ENCODE data around the gene KCNE1.

KCNE1 gene

DNA sequence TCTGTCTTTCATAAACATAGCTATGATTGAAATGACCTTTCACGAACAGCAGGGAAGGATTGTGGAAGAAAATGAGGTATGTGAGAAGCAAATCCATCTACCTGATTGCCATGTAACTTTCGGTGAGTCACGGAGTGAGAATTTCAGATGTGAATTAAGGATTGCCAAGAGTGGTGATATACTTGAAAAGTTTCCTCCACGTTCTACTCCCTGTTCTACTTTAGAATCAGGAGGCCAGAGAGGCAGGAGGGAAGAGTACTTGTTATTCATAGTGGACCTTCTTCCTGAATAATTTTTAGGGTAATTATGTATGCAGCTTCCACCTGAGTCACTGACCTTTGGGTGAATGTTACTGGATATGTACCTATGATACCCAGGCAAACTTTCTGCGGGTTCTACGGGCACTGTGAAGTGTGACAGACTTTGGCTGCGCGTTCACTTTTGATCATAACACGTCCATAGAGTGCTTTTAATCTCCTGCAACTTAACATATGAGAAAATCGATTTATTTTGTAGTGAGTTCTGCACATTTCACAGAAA, 2.6 kb upstream of the KCNE1 start:
- Mint-ChIP-seq H3K9me3 (no peaks in the 10 kb centered on the region), H3K27ac (no peak overlapping the region), H3K4me1 (no peaks in the 10 kb centered on the region), H3K27me3 (ENCODE audit: low read depth) (no peaks in the 10 kb centered on the region), H3K4me3 (no peak overlapping the region), H3K36me3 (ENCODE audit: low read depth) (peaks cover 14% of the 10 kb centered on the region)
- TF ChIP-seq, protein P1, sequence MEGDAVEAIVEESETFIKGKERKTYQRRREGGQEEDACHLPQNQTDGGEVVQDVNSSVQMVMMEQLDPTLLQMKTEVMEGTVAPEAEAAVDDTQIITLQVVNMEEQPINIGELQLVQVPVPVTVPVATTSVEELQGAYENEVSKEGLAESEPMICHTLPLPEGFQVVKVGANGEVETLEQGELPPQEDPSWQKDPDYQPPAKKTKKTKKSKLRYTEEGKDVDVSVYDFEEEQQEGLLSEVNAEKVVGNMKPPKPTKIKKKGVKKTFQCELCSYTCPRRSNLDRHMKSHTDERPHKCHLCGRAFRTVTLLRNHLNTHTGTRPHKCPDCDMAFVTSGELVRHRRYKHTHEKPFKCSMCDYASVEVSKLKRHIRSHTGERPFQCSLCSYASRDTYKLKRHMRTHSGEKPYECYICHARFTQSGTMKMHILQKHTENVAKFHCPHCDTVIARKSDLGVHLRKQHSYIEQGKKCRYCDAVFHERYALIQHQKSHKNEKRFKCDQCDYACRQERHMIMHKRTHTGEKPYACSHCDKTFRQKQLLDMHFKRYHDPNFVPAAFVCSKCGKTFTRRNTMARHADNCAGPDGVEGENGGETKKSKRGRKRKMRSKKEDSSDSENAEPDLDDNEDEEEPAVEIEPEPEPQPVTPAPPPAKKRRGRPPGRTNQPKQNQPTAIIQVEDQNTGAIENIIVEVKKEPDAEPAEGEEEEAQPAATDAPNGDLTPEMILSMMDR (IDR thresholded peaks at IDR 0.05; ENCODE audit: unreplicated experiment in 3 of 3), result no peak

DNA sequence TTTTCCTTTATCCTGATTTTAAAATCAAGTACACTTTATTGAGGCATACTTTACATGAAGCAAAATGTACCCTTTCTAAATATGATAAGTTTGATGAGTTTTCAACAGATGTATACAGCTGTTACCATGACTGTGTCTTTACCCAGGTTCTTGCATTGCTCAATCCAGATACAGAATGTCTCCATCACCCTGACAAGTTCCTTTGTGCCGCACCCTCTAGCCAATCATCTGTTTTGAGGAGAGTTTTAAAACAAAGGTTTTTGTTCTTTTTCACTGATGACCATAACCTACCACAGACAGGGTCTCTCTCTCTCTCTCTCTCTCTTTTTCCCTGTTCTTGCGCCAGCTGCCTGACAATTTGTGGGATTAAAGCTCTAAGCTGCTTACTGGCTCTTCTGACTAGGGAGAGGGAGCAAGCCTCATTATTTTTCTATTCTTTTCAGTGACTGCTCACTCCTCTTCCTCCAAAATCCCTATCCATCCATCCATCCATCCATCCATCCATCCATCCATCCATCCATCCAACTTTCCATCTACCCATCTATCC, 1.2 kb upstream of the KCNE1 start:
- TF ChIP-seq, protein P1 (IDR thresholded peaks at IDR 0.05; ENCODE audit: unreplicated experiment in 3 of 3), result no peak
- Mint-ChIP-seq H3K9me3 (no peaks in the 10 kb centered on the region), H3K27ac (no peak overlapping the region), H3K36me3 (ENCODE audit: low read depth) (peaks cover 14% of the 10 kb centered on the region), H3K27me3 (ENCODE audit: low read depth) (no peaks in the 10 kb centered on the region), H3K4me1 (no peaks in the 10 kb centered on the region), H3K4me3 (no peak overlapping the region)

DNA sequence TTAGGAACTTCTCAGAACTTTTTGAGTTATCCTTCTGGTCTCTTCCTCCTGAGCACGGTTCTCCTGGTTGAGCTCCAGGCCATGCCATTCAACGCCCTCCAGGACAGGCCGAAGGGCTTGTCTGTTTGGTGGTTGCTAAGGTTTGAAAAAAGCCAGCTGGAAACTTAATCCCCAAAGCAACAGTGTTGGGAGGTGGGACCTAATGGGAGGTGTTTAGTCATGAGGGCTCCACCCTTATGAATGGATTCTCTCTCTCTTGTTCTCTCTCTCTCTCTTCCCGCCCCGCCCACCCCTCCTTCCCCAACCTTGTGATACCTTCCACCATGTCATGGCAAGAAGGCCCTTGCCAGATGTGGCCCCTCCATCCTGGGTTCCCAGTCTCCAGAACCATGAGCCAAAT, 829 bp downstream of the KCNE1 start:
- no peak overlapping the region for H3K27ac Mint-ChIP-seq
- TF ChIP-seq, protein P1 (IDR thresholded peaks at IDR 0.05; ENCODE audit: unreplicated experiment in 3 of 3), result no peak
- peaks cover 5% of the 10 kb centered on the region for H3K27me3 Mint-ChIP-seq (ENCODE audit: low read depth)
- H3K4me3 Mint-ChIP-seq, result no peak overlapping the region
- H3K4me1 Mint-ChIP-seq, result no peaks in the 10 kb centered on the region
- no peaks in the 10 kb centered on the region for H3K9me3 Mint-ChIP-seq
- H3K36me3 Mint-ChIP-seq (ENCODE audit: low read depth), result no peaks in the 10 kb centered on the region

DNA sequence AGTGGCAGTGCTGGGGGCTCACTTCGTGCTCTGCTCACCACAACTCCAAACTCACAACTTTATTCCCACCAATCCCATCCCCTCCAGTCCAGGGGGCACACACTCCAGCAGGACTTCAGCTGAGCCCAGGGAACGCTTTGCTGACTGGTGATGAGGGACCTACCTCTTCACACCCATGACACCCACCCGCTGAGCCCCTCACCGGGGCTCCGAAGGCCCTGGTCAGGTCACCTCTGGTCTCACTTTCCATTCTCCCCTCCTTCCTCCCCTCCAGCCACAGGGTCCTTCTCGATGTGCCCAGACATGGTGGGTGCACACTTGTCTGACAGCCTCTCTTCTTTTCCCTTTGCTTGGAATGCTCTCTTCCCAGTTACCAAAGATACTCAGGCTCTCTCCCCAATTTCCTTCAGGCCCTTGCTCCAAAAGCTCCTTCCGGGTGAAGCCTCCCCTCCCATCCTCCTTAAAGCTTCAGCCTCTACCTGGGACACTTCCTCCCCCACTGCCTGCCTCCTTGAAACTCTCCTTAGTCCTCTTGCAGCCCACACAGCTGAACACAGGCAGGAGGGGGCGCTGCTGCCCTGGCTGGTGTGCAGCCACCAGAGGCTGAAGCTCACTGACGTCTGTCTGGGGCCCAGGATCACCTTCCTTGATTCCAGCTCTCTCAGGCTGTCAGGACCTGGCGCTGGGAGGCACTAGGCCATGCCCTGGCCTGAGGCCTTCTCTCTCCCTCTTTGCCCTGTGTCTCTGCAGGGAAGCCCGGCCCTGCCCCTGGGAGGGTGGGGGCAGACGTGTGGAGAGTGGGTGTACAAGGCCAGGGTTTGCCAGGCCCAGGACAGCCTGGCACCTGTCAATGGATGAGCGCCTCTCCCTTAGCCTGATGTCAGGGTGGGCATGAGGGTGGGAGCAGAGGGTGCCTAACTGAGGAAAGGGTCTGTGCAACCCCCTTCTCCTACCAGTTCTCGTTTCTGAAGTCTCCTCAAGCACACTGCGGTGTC, 1.6 kb downstream of the KCNE1 start:
- H3K9me3 Mint-ChIP-seq, result no peaks in the 10 kb centered on the region
- H3K4me3 Mint-ChIP-seq, result no peak overlapping the region
- H3K36me3 Mint-ChIP-seq (ENCODE audit: low read depth), result no peaks in the 10 kb centered on the region
- H3K4me1 Mint-ChIP-seq, result no peaks in the 10 kb centered on the region
- peaks cover 8% of the 10 kb centered on the region for H3K27me3 Mint-ChIP-seq (ENCODE audit: low read depth)
- no peak overlapping the region for H3K27ac Mint-ChIP-seq
- TF ChIP-seq, protein P1 (IDR thresholded peaks at IDR 0.05; ENCODE audit: unreplicated experiment in 3 of 3), result peak; percentile 25 to 43 (median 30)

DNA sequence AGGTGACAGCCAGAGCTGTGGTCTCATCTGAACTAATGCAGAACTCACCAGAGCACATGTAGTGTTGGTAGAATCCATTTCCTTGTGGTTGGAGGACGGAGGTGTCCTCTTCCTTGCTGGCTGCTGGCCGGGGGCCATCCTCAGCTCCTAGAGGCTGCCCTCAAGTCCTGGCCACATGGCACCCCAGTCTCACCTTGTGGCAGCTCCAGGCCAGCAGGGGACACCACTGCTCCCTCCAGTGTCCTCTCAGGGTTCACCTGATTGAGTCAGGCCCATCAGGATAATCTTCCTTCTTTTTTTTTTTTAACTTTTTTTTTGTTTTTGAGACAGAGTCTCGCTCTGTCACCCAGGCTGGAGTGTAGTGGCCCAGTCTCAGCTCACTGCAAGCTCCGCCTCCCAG, 2.9 kb downstream of the KCNE1 start:
- H3K27me3 Mint-ChIP-seq (ENCODE audit: low read depth), result peaks cover 8% of the 10 kb centered on the region
- H3K36me3 Mint-ChIP-seq (ENCODE audit: low read depth), result no peaks in the 10 kb centered on the region
- no peaks in the 10 kb centered on the region for H3K4me1 Mint-ChIP-seq
- TF ChIP-seq, protein P1 (IDR thresholded peaks at IDR 0.05; ENCODE audit: unreplicated experiment in 3 of 3), result no peak
- no peaks in the 10 kb centered on the region for H3K9me3 Mint-ChIP-seq
- no peak overlapping the region for H3K4me3 Mint-ChIP-seq
- H3K27ac Mint-ChIP-seq, result no peak overlapping the region
